ENCODE measurements around the gene APOA1.

Gene APOA1

DNA sequence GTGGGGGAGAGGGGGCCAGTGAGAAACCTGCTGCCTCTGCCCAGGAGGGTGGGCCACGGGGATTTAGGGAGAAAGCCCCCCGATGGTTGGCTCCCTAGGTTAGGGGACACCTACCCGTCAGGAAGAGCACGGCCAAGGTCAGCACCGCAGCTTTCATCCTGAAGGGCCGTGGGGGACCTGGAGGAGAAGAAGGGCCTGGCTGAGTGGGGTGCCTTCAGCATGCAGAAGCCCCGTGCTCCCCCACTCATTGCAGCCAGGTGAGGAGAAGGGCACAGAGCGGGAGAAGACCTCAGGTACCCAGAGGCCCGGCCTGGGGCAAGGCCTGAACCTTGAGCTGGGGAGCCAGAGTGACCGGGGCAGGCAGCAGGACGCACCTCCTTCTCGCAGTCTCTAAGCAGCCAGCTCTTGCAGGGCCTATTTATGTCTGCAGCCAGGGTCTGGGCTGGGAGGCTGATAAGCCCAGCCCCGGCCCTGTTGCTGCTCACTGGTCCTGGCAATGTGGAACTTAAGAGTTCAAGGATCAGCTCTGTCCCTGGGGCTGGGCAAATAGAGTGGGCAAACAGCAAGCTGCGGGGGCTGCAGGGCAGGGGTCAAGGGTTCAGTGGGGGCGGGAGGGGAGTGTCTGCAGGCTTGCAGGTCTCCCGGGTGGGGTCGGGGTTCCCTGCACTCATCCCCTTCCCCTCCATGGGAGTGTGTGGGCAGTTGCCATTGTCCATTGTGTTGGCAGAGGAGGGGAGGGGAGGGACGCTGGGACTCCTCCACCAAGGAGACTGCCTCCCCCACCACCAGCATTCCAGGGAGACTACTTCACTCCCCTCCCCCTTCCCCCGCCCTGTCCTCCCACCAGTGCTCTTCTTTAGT lies at the start of gene APOA1:
APOA1 (minus strand) TSS at position 392 of the 861 bp plus-strand sequence; CDS start at position 157, 235 bp downstream.
- no peak for DNase-seq

DNA sequence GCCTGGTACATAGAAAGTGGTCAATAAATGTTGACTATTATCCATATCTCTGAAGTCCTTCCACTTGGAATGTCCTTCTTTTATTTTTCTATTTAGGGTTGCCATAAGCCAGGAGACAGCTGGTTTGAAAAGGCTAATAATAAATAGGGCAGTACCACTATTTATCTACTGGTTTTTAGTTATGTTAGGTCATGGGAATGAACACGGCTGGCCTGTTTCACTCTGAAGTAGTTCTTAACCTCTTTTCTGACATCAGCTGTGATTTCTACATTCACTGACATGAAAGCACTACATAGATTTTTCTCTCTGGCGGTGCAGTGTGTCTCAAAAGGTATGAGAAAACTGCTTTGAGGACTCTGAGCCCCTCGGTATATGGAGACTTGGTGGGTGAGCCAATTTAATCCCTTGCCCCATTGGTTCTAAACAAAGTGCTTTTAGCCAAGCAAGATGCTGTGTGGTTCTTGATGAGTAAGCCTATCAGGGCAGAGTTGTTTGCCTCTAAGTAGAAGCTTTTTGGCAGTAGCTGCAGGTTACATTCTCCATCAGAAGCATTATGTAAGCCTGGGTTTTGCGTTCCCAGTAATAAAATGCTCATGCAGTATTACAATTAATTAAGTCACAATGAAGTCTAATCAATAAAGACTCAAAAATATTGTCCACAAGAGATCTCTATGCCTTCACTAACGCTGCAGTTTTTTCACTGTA lies 48.7 kb upstream of the APOA1 start:
- DNase-seq: no peak

DNA sequence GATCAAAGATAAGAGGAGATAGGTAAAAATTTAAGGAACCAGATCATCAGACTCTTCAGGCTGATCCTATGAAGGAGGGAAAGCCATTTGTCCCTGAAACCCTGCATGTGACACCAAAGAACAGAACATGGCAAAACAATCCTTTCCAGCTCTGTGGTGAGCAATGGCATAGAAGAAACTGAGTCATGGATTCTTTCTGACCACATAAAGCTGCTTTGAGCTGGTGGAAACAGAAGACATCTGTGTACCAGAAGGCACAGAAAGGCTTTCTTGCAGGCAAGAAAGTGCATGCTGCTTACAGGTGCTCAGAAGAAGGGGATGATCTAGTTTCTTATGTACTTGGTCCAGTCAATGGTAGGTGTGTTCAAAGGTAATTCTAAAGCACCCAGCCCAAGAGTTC lies 45.0 kb upstream of the APOA1 start:
- no peak for DNase-seq

DNA sequence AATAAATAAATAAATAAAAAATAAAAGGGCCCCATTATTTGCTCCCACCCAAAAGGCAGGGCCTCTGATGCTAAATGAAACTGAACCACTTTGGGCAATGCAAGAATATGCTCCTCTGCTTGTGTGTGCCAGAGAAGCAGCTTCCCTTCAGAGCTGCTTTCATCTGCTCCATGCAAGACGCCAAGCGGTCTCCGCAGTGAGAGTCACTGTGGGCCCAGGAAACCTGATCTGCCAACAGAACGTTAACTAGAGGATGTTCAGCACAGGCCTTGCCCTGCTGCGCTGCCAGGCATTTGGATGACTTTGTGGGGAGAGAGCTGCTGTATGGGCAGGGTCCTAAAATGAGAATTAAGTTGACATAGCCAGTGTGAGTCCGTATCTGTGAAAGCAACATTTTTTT lies 43.7 kb upstream of the APOA1 start:
- no peak for DNase-seq

DNA sequence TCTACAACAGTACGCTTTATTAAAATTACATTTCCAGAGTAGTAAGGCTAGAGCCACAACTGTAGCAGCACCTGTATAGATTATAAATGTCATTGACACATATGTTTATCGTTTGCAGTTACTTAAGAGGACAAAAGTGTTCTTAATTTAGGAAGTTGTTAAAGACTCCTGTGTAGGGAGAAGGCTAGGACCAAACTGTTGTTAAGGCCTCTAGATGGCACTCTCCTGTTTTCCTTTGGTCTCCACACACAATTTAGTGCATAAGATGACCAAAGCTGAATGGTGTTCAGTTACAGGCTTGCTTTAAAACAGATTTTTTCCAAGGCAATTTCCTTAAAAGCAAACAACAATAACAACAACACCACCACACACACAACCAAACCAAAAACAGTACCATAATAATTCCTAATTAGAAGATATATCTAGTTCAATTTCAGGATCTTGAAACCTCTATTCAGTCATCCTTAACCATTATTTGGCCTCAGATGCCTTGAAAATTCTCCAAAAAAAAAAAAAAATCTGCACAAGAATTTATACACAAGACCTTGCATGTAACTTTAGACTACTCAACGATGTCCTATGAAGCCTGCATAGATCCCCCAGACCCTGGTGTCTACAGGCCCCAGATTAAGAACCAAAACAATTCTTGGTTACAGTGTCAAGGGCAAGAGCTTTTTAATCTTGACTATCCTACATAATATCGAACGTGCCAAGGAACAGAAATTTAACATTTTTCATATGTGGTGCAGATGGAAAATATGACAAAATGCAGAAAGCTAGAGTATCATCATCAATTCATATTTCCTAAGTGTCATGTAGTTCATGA lies 42.6 kb upstream of the APOA1 start:
- peak; percentile 31 for DNase-seq

DNA sequence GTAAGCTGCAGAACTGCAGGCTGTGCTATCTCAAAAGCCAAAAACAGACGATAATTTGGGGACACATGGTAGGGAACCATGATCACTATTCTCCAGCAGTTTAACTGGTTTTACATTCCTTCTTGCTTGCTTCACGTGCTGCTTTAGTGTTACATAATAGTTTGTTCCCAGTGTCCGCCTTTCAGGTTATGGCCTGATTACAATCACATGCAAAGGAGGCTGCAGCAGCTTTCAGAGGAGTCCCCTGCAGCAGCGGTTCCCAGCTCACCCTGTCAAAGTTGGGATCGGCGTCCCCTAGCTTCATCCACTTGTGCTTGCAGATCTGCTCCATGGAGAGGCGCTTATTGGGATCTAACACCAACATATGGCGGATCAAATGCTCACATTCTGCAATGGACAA lies 39.2 kb upstream of the APOA1 start:
- no peak for DNase-seq

DNA sequence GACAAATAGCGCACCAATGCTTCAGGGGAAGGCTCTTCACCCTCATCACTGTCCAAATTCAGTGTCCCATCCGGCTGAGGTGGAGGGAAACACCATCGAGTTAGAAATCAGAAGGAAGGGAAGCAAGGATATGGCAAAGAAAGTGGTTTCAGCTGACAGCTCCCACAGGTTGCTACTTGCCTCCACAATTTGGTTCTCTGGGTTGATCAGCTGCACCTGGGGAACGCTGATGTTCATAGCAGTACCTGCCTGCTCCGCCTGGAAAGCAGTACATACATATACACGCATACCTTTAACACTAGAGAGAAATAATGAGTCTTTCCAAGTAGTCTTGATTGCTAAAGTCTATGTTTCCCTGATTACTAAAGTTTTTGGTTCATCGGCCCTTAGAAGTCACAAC lies 37.8 kb upstream of the APOA1 start:
- DNase-seq: no peak

DNA sequence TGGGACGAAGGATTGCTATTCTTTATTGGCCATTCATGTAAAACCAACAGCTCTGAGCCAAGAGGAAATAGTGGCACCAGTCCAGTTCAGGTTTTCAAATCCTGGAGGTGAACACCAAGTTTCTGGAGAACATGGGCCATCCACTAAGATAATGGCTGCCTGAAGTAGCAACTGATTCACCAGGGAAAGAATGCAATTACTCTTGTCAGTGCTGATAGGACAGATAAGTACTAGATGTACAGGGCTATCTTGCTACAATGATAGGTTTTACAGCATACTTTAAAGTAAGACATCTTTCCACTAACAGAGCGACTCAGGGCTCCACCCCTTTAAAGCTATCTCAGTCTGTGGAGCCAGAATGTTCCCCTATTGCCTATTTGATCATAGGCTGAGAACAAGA lies 36.8 kb upstream of the APOA1 start:
- DNase-seq: no peak

DNA sequence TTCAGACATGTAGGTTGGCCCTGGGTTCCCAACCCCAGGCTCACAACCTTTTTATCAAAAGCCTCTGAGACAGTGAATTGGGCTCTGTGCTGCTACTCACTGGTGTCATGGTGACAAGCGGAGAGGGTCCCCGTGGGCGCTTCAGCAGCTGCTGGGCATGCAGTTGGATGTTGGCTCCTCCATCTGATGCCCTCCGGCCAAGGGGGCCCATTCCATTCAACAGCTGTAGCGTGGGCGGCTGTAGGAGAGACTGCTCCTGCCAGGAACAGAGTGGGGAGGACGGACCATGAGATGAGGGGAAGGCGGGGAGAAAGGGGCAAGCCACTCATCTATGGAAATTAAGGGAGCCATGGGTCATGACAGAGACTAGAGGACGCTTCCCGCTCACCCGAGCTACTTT lies 36.0 kb upstream of the APOA1 start:
- DNase-seq: no peak

DNA sequence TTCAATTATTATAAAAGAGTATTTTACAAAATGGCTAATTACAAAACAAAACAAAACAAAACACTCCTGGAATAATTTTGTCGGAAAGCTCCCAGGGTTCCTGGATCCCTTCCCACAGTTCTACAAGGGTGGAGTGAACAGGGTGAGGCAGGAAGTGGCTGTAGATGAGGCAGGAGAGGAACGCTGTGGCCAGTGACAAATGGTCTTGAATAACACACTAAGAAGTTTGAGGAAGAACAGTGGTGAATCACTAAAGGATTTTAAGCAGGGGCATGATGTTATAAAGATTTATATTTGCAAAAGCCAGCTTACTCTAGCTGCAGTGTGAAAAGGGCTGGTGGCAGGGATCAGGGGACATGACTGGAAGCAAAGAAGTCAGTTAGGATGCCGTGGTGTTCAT lies 33.8 kb upstream of the APOA1 start:
- no peak for DNase-seq

DNA sequence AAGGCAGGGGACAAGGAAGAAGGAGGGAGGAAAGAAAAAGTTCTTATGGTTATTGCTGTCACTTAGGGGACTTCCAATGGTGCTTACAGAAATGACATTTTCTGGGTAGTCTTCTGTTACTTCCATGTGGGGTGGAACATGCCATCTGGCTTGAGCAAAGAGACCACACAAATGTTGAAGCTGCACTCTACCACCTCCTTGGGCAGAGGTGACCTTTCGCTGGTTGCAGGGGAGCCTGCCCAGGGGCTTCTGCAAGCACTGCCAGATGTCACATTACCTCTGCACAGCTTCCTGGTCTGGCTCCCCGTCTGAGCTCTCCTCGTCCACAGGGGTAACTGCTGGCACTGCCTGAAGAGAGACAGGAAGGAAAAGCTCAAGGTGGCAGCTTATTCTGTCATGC lies 32.6 kb upstream of the APOA1 start:
- peak; percentile 25 for DNase-seq

DNA sequence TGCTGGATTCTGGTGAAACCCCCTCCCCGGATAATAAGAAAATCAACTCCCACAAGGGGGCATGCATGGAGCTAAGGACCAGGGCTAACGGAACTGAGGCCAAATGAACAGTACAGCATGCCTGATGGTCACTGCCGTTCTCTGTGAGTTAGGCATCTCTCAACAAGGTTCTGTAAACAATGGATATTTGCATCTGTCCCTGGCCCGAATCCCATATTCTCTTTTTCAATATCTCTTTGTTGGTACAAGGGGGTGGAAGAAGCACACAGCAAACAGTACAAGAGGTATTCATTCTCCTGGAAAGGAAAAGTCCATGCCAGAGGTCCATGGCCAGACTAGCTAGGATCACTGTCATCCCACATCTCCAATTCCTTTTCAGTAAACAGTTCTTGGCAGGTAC lies 32.2 kb upstream of the APOA1 start:
- DNase-seq: peak; percentile 92

DNA sequence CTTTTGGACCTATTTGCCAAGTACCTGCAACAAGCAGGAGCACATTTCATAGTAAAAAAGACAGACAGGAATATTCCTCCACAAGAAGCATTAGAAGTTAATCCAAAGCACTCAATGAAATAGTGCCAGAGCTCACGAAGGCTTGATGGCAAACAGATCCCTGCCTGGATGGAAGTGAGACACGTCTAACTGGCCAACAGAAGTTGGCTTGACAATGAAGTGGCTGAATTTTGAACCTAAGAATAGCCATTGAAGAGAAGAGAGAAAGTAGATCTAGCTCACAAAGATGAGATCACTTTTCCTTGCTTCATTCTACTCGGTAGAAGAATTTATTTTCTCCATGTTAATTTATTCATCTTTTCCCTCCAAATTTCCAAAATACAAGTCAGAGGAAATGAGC lies 30.6 kb upstream of the APOA1 start:
- DNase-seq: no peak

DNA sequence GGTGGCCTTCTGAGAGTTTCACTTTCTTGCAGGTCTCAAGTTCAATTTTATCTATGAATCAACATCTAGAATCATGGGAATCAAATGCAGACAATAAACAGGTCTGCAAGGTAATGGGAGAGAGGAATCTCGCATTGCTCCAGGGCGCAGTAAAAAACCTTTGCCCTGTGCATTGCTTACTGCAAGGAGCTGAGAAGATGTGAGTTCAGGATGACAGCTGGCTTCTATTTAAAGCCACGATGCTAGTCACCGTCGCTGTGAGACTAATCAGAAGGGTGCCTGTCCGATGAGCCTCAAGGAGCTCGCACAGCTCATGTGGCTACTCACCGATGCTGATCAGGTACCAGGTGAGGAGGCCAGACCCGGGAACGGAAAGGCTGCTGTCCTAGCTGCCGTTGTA lies 30.2 kb upstream of the APOA1 start:
- no peak for DNase-seq

DNA sequence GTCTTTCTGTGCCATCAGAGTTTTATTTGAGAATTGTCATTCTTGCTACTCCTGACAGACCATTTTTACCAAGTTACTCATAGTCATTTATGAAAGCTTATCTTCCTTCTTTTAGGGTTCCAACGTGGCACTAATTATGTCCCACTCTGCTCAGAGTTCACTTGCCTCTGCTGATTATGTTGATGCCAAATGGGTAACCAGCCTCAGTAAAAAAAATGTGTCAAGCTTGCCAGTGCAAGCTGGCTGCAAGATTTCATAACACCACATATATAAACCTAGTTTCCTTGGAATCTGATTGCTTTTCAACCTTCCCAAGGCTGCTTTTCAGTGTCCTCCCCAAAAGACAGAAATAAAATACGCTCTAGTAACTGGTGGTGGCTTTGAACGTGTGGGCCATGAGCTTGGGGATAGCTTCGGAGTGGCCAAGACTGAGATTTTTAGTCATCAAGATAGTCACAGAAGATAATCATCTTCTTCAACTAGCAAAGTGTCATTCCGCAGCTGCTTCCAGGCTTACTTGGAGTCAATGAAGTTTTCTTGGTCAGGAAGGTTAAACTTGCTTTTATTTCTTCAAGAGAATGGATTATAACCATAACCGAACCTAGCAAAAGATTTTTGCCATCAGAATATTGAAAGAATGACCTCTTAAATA lies 29.5 kb upstream of the APOA1 start:
- no peak for DNase-seq

DNA sequence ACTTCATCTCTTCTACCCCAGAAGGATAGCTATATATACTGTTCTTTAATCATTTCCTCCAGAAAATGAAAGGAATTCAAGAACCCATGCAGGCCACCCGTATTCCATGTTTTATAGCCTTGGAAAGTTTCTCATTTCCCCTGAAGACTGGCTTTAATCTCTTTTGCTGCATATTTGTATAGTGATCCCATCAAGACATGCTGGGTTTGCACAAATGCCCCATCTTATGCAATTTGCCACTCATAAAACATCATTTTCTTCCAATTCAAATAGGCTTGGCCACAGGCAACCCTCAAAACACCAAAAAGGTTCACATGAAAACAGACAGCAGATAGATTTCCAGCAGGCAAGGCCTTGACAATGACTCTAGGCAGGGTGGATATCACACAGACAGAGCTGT lies 28.3 kb upstream of the APOA1 start:
- DNase-seq: no peak

DNA sequence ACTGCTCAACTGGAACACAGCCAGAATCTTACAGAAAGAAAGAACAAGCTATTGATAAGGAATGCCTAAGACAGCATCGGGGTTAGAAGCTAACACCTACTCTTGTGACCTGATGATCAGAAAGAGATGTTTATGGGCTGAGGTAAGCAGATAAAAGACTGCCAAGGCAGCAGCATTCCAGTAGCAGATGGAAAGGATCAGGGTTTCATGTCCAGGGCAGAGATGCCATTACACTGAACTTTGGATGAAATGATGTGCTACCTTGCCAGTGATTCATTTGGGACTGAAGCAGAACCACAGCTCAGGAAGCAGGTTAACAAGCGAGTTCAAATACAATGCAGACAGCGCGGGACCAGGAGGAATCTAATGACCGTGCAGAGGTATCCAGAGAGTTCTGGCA lies 27.1 kb upstream of the APOA1 start:
- no peak for DNase-seq

DNA sequence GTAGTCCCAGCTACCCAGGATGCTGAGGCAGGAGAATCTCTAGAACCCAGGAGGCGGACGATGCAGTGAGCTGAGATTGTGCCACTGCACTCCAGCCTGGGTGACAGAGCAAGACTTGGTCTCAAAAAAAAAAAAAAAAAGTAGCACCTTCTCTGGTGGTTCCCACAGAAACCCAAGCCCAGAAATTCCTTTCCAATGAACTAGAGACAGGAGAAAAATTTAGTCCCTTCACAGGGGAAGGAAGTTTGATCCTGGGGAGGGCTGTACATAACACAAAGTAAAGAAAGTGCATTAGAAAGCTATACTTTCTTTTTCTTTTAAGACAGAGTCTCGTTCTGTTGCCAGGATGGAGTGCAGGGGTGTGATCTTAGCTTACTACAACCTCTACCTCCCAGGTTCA lies 25.5 kb upstream of the APOA1 start:
- DNase-seq: no peak

DNA sequence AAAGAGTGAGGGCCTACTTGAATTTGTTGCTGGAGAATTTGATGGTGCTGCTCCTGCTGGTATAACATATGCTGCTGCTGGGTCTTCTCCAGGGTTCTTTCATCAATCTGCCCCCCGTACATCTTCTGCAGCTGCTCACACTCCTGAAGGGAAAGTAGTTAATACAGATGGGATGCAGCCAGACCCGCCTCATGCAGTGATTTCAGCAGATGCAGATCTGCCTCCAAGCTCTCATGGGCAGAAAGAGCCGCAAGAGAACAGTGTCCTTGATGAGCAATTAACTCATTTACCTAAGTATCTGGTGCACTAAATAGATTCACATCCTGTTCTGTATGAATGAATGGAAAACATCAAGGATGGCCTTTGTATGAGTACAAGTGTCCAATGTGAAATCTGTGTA lies 24.8 kb upstream of the APOA1 start:
- DNase-seq: no peak

DNA sequence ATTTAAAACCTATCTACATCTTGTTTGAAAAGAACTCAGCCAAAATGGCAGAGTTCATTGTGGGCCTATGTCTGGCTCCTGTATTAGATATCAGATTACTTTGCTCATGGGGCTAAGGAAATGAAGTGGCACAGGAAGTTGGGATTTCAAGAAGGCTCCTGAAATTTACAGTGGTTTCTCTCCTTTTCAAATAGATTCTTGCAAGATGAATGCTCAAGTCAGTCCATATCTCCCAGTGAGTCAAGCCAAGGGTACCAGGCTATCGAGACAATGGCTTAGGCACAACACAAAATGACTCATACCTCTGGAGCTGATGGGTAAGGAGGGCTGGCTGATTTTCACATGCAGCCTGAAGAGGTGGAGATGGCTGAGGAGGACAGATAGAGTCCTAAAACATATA lies 24.1 kb upstream of the APOA1 start:
- no peak for DNase-seq

DNA sequence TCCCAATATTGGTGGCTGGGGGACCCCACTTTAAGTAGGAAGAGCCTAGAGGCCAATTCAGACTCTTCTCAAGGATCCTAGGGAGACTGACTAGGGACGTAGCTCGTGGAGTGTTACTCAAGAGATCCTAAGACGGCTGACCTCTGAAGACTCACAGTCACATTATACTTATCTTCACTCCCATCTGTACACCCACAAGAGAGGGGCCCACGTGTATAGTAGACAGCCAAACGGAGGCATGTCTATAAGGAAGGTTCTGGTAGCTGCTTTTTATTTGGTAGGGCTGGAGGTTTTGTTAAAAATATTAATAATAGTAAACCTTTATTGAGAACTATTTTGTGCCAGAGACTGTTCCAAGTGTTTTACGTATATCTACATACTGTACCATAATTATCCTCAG lies 22.9 kb upstream of the APOA1 start:
- DNase-seq: no peak

DNA sequence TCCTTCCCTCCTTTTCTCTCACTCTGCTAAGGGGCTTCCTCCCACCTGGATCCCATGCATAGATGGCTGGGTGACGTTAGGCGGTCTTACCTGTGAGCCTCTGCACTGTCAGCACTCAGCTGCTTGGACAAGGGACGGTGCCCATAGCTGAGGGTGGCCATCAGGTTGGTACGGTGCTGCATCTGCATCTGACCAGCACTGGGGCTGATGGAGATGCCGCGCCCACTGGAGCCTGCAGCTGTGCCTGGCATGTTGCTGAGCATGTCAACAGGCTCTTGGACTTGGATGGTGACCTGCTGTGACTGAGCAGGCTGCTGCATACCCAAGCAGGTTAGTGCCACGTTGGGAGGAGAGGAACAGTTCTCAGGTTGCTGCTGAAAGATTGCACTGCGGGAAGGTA lies 21.8 kb upstream of the APOA1 start:
- DNase-seq: no peak

DNA sequence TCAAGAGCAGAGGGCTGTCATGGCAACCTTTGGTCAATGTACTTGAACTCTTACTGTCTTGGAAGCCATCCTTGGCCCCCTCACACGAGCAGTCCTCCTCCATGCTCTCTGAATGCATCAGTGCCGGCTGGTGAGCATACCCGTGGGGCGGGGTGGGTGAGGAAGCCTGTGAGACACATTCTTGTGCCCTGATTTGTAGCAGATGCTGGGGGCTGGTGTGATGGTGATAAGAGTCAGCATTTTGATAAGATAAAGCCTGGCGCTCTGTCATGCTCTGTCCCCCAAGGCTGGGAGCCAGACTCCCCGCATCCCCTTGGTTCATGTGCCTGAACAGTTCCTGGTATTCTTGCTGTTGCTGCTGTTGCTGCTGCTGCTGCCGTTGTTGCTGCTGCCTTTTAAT lies 20.5 kb upstream of the APOA1 start:
- DNase-seq: no peak
